GM21381 (cell line): ENCODE data around the gene SLX4IP.
A peak's percentile ranks its signal among the peaks of the same experiment; 100 is the strongest.

Source experiments
- ATAC-seq: cut with Tn5 transposase; IDR thresholded peaks from one replicate; pipeline ENCODE4 v1.9.1; 2021; ENCODE audit warnings: mild to moderate bottlenecking, moderate library complexity; ENCODE audit not compliant: unreplicated experiment

The SLX4IP gene

GRCh38 chr20:10644458-10645204 is 209.5 kb downstream of the SLX4IP start:
- peak; percentile 62 for ATAC-seq

DNA sequence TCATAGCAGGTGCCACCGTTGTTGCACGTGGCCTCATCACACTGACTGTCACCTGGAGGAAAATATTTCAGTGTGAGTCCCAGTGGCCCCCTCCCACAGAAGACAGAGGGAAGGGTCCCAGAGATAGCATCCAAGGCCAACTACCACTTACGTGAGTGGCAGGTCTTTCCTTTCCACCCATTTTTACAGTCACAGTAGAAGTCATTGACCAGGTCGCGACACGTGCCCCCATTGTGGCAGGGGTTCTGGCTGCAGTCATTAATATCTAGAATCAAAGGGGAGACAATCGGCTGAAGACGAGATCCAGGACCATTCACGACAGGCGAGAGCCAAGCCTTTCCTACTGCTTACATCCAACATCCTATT is 210.1 kb downstream of the SLX4IP start:
- no peak for ATAC-seq

DNA sequence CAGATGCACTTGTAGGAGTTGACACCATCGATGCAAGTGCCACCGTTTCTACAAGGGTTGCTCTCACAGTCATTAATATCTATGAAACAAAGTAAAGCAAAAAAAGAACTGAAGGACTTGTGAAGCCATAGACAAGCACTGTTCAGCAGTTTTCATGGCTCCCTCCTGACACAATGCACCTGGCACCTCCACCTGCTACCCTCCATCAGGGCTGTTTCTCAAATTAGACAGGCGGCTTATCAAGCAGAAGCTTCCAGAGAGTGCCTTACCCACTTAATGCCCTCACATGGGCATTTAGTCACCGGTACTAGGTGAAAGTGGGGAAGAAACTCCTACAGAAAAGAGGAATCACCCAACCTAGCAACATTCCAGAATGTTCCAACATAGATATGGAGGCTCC is 210.9 kb downstream of the SLX4IP start:
- no peak for ATAC-seq

DNA sequence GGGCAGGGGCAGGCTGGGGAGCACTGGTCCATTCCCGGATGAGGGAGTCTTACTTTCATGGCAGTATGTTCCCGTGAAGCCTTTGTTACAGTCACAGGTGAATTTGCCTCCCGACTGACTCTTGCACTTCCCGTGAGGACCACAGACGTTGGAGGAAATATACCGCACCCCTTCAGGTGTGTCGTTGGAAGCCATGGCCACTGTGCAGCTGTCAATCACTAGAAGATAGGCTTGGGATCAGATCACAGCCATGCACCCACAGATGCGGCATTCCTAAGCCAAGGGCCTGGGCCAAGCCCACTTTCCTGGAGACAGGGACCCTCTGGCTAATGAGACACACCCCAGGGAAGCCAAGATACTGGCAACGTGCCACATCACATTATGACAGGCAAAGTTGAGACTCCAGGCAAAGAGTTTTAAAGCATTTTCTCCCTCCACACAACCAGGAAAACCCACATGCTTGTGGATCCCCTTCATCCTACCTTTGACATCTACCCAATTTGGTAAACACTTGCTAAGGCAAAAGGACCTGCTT is 211.8 kb downstream of the SLX4IP start:
- no peak for ATAC-seq

GRCh38 chr20:10647471-10647870 is 212.4 kb downstream of the SLX4IP start:
- ATAC-seq: no peak

DNA sequence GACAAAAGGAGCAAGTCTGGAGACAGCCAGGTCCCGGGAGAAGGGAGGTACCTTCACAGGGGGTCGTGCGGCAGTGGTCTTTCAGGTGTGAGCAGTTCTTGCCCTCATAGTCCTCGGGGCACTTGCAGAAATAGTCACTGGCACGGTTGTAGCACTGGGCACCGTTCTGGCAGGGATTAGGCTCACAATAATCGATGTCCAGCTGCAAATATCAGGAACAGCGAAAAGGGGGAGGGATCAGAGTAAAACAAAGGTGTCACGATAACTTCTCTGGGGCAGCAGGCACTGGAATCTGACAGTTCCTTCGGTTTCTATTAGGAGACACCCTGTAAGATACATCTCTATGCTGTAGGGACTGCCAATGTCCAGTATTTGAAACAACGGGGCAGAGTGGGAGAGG is 212.8 kb downstream of the SLX4IP start:
- ATAC-seq: no peak

DNA sequence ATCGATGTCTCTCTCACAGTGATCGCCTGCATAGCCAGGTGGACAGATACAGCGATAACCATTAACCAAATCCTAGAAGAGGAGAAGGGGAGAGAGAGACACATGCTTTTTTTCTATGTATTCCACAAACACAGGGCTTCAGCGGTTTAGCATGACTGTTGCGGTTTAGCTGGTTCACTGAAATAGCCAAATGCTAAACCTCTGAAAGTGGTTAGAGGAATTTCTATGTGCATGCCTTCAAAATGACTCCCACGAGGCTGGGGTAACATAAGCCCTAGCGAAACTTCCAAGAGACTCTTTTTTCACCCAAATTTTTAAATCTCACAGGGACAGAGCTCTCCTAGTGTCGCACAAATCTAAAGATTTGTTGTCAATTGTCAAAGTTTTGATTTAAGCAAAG is 213.5 kb downstream of the SLX4IP start:
- no peak for ATAC-seq

DNA sequence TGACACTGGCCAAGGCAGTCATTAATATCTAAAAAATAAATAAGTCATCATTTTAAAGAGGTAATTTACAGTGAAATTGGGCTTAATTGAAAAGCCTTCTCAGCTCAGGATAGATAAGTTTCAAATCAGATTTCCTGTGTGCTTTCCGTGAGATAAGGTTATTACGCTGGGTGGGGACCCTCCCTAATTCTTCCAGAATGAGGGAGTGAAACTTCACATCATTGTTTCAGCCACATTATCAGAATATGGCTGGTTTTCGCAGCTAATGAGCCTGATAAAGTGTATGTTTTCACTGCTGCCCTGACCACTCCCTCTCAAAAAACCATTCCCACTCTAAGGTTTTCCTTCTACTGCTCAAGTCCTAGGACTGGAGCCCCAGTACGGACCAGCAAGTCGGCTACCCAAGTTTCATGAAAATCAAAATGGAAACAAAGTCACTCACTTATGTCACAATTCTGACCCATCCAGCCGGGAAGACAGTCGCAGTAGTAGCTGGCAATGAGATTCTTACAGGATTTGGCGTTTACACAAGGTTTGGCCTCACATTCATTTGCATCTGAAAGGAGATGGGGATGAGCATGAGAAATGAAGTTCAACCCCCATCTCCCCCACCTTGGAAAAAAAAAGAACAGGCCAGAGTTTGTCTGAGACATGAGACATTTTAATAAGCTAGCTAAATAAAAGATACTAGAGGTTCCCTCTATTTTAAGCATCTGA is 214.1 kb downstream of the SLX4IP start:
- no peak for ATAC-seq

DNA sequence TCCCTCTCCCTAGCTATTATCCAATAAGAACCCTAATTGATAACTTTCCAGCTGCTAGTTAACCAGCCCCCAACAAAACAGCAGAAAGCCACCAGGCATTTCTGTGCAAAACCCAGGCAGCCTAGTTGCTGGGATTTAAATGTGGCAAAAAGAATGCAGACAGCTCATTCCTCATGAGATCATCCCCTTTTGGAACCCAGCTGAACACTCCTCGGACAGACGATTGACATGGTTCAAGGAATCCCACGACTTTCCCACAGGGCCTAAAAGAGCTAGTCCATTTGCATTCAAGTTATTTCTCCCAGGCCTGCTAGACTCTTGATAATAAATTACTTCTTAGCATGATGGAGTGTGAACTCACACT is 214.7 kb downstream of the SLX4IP start:
- ATAC-seq: no peak

GRCh38 chr20:10651227-10651990 is 216.3 kb downstream of the SLX4IP start:
- no peak for ATAC-seq

GRCh38 chr20:10652185-10652584 is 217.1 kb downstream of the SLX4IP start:
- no peak for ATAC-seq

DNA sequence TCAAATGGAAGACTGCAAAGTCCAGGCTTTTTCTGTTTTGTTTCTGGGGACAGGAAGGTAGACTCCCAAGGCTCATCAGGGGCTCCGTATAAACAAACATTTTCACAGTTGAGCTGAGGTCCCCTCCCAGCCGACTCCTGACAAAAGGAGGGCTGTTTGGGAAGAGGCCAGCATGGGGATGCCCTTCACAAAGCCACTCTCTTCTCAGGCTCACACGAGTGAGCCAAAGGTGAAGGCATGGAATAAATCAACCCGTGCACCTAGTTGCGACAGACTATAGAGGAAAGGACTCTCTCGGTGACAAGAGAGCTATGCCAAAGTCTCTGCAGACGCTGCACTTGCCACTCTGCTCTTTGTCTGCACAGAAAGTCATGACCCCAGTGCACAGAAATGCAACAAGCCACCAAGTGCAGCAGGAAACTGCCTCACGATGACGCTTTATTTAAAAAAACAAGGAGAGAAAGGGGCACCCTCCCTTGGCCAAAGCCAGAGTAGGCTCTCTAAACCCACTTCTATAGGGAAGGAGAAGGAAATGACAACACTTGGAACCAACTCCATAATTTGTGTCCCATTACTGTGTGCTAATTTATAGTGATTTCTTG is 217.7 kb downstream of the SLX4IP start:
- no peak for ATAC-seq

DNA sequence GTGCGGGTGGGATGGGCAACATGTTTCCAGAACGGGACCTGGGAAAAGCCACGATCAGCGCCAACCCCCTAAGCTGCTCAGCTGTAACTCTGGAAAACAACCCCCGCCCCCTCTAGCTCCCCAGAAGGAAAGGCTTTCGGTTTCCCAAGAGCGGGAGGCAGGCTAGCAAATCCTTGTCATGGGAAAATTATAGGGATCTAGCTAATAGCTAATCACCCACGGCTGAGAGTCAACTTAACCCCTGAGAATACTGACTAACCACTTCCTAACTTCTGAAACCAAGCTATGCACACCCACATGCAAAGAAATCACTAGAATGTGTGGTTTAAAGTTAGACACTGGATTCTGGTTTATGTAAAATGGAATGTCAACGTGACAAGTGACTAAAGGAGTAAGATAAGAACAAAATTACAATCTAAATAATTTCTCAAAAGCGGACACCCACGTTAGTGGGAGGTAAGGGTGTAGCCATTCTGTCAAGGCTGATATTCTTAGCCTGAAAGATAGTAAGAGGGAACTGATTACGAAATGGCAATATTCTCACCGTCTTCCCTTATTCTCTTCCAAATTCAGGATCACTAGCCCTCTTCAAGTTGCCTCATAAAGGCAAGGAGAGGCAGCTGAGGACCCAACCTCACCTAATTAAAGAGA is 218.6 kb downstream of the SLX4IP start:
- no peak for ATAC-seq

DNA sequence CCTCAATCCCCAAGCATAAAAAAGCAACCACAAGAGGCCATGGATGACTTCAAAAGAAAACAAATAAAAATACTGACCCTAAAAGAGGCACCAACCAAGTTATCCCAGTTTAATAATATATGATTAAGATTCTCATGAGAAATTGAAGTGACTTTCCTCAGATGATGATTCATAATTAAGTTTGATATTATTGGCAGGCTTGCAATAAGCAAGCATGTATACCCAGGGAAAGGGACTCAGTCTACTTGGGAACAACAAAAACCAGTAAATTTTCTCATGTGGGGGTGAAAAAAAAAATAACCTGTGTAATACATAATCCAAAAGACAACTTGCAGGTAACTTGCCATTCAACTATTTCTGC is 219.1 kb downstream of the SLX4IP start:
- no peak for ATAC-seq

DNA sequence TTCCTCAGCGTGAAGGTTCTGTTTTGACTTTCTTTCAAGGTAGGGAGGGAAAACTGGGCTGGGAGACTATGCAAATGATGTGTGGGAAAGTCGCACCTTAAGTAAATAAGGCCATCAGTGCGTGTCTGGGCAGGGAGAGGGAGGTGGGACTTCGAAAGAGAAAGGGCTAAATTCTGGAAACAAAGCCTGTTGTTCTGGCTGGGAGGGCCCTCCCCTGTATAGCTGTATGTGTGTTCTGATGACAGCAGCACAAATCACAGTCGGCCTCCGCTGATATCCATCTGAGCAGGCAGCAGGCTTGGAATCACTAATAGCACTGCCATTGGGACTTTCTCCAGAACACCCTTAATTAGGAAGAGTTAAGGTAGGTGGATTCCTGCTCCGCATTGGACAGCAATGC is 219.5 kb downstream of the SLX4IP start:
- ATAC-seq: peak; percentile 67

- ATAC-seq: no peak
Measured at GRCh38 chr20:10655720-10656669, 220.9 kb downstream of the SLX4IP start.

DNA sequence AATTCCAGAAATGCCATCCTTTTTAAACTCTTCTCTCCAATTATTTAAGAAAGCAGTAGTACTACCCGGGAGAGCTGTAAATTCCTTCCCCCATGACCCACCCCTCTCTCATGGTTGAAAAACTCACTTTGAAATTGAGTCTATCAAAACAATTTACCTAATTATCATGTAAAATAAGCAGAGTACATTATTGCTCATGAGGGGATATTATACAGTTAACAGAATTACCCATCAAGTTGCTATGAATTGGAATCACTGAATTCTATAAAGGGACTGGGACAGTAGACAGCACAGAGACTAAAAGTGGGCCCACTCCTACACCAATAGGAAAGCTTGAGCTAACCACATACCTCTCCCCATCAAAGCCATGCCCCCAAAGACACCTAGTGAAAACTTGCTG is 222.3 kb downstream of the SLX4IP start:
- no peak for ATAC-seq

- ATAC-seq: no peak
Measured at GRCh38 chr20:10658051-10658823, 223.1 kb downstream of the SLX4IP start.
